Right atrium auricular region (tissue), 2 donors: ENCODE results near the gene ANAPC2. TPM values are rescaled to one million over a fixed set of nuclear protein-coding genes. Genes with fewer than 3 reads are reported as not detected.

Experiments
- DNase-seq: peaks from one replicate; pipeline ENCODE4 v3.0.0-alpha.2; 2019; ENCODE audit warnings: low spot score
- H3K27ac ChIP-seq, 2 donors: fragments of 200-600 bp; sonication (generic); 1 replicate in 1 of 2; 2 replicates in 1 of 2; pipeline ENCODE4 v1.5.1; 2016 to 2019
- H3K27me3 ChIP-seq, 2 donors: fragments of 200-600 bp; sonication (generic); one replicate each; pipeline versions ENCODE4 v1.5.1 to v1.6.0; 2017 to 2019
- H3K36me3 ChIP-seq: fragments of 200-600 bp; sonication (generic); one replicate; pipeline ENCODE4 v1.5.1; 2016
- H3K4me1 ChIP-seq, 2 donors: fragments of 200-600 bp; sonication (generic); one replicate each; pipeline versions ENCODE4 v1.5.1 to v1.6.0; 2017 to 2019
- H3K4me3 ChIP-seq, 2 donors: fragments of 200-600 bp; sonication (generic); 1 replicate in 1 of 2; 2 replicates in 1 of 2; pipeline ENCODE4 v1.5.1; 2017 to 2019; ENCODE audit warnings: mild to moderate bottlenecking in 1 of 2, moderate library complexity in 1 of 2
- H3K9me3 ChIP-seq, 2 donors: fragments of 200-600 bp; sonication (generic); one replicate each; pipeline ENCODE4 v1.5.1; 2019
- CTCF ChIP-seq, 2 donors: fragments of 200-600 bp; sonication (generic); IDR thresholded peaks; one replicate each; pipeline ENCODE4 v1.5.1; 2019; ENCODE audit warnings: antibody characterized with exemption in 2 of 2
- microRNA-seq, 2 donors: library from miRNA; unstranded; fragments of <30 nt; microRNA quantifications; one replicate each; pipeline ENCODE4, GENCODE V29; 2016 to 2017; ENCODE audit warnings: borderline number of aligned reads in 2 of 2, borderline replicate concordance in 1 of 2
- total RNA-seq, 2 donors: library from RNA; depleted of rRNA; stranded (reverse); fragments of >200 nt; gene quantifications; one replicate each; pipeline ENCODE4 v1.1.0, GENCODE V29; 2016

The ANAPC2 gene
- total RNA-seq, 2 donors from 2014 or later = 10.8 to 12.1 TPM

- H3K36me3 ChIP-seq = no peaks in the 10 kb centered on the region
- H3K4me1 ChIP-seq = peaks cover 0 to 33% of the 10 kb centered on the region in 2 donors
- H3K27me3 ChIP-seq = no peaks in the 10 kb centered on the region
- H3K27ac ChIP-seq = peak overlapping the region; percentile 26 to 45
- peak overlapping the region; percentile 12 to 38 for H3K4me3 ChIP-seq
- peaks cover 0 to 13% of the 10 kb centered on the region in 2 donors for H3K9me3 ChIP-seq
- no peak for DNase-seq
- no peak for TF ChIP-seq CTCF (IDR thresholded peaks at IDR 0.05)
Measured at GRCh38 chr9:137127301-137128157, 60.8 kb downstream of the ANAPC2 start.

- Histone ChIP-seq H3K36me3 (no peaks in the 10 kb centered on the region), H3K27ac (peak overlapping the region; percentile 26 to 45), H3K9me3 (peaks cover 0 to 13% of the 10 kb centered on the region in 2 donors), H3K27me3 (no peaks in the 10 kb centered on the region), H3K4me1 (peaks cover 0 to 34% of the 10 kb centered on the region in 2 donors), H3K4me3 (peak overlapping the region in 1 of 2 donors; percentile 38)
- no peak for DNase-seq
- no peak for TF ChIP-seq CTCF (IDR thresholded peaks at IDR 0.05)
Measured at GRCh38 chr9:137126786-137127185, 61.6 kb downstream of the ANAPC2 start.

Small RNAs within 50 kb of the gene (microRNA-seq; reads per million reads assigned to microRNA genes)
- gene MIR3621 = 0 reads per million in 2 donors

Other genes with a start within 250 kb of the ANAPC2 start
- gene FBXW5, start 243.8 kb downstream of the ANAPC2 start, total RNA-seq = 100 to 1,000 TPM; 203 to 233 TPM
- not detected for gene C8G, start 243.3 kb downstream of the ANAPC2 start, total RNA-seq
- gene LCN12, start 236.3 kb downstream of the ANAPC2 start, total RNA-seq = 10 to 100 TPM; 10.8 to 11.3 TPM
- 1,000 to 10,000 TPM; 1,799 to 2,426 TPM for gene PTGDS, start 211.1 kb downstream of the ANAPC2 start, total RNA-seq
- gene LCNL1, start 205.6 kb downstream of the ANAPC2 start, total RNA-seq = 1 to 10 TPM in 1 of 2 donors, under 1 TPM in 1; 0.24 to 1.1 TPM
- gene PAXX, start 196.1 kb downstream of the ANAPC2 start, total RNA-seq = 10 to 100 TPM; 27.4 to 37.5 TPM
- gene CLIC3, start 192.0 kb downstream of the ANAPC2 start, total RNA-seq = 10 to 100 TPM in 1 of 2 donors, 1 to 10 TPM in 1; 6.5 to 11.8 TPM
- 10 to 100 TPM; 28.3 to 28.5 TPM for gene ABCA2, start 160.3 kb downstream of the ANAPC2 start, total RNA-seq
- gene FUT7, start 156.5 kb downstream of the ANAPC2 start, total RNA-seq = under 1 TPM in 1 of 2 donors, not detected in 1; 0.28 TPM
- gene NPDC1, start 142.4 kb downstream of the ANAPC2 start, total RNA-seq = 10 to 100 TPM; 49.7 to 57.8 TPM
- gene ENTPD2, start 134.5 kb downstream of the ANAPC2 start, total RNA-seq = under 1 TPM; 0.41 to 0.67 TPM
- gene SAPCD2, start 118.0 kb downstream of the ANAPC2 start, total RNA-seq = under 1 TPM; 0.12 to 0.63 TPM
- gene UAP1L1, start 111.0 kb downstream of the ANAPC2 start, total RNA-seq = 1 to 10 TPM; 4.3 to 6.3 TPM
- 10 to 100 TPM; 20.9 to 26.8 TPM for gene MAN1B1, start 101.6 kb downstream of the ANAPC2 start, total RNA-seq
- gene DPP7, start 73.8 kb downstream of the ANAPC2 start, total RNA-seq = 100 to 1,000 TPM; 165 to 188 TPM
- not detected for gene GRIN1, start 49.4 kb downstream of the ANAPC2 start, total RNA-seq
- not detected for gene LRRC26, start 18.5 kb downstream of the ANAPC2 start, total RNA-seq
- gene TMEM210, start 16.5 kb downstream of the ANAPC2 start, total RNA-seq = not detected
- 10 to 100 TPM; 67.1 to 72.0 TPM for gene SSNA1, start 116 bp upstream of the ANAPC2 start, total RNA-seq
- 1 to 10 TPM; 6.4 to 6.8 TPM for gene TPRN, start 12.2 kb upstream of the ANAPC2 start, total RNA-seq
- gene TMEM203, start 17.1 kb upstream of the ANAPC2 start, total RNA-seq = 10 to 100 TPM; 31.4 to 33.9 TPM
- 1 to 10 TPM; 6.6 TPM for gene NDOR1, start 17.1 kb upstream of the ANAPC2 start, total RNA-seq
- gene RNF208, start 33.7 kb upstream of the ANAPC2 start, total RNA-seq = 1 to 10 TPM; 5.9 to 7.9 TPM
- gene CYSRT1, start 36.6 kb upstream of the ANAPC2 start, total RNA-seq = under 1 TPM; 0.35 to 0.85 TPM
- gene RNF224, start 38.9 kb upstream of the ANAPC2 start, total RNA-seq = not detected
- gene SLC34A3, start 42.3 kb upstream of the ANAPC2 start, total RNA-seq = not detected
- gene TUBB4B, start 52.7 kb upstream of the ANAPC2 start, total RNA-seq = 100 to 1,000 TPM; 310 to 394 TPM
- gene STPG3, start 62.7 kb upstream of the ANAPC2 start, total RNA-seq = not detected
- gene NELFB, start 66.8 kb upstream of the ANAPC2 start, total RNA-seq = 10 to 100 TPM; 30.0 to 38.0 TPM
- gene TOR4A, start 89.2 kb upstream of the ANAPC2 start, total RNA-seq = 10 to 100 TPM in 1 of 2 donors, 1 to 10 TPM in 1; 9.4 to 16.8 TPM
- 10 to 100 TPM in 1 of 2 donors, 1 to 10 TPM in 1; 5.6 to 13.3 TPM for gene NRARP, start 113.7 kb upstream of the ANAPC2 start, total RNA-seq
- gene EXD3, start 234.6 kb upstream of the ANAPC2 start, total RNA-seq = 1 to 10 TPM; 5.9 to 6.0 TPM
- 1 to 10 TPM in 1 of 2 donors, under 1 TPM in 1; 0.94 to 3.4 TPM for gene NOXA1, start 234.8 kb upstream of the ANAPC2 start, total RNA-seq